ENCODE results near the gene HOXC4. TPM values are rescaled to one million over a fixed set of nuclear protein-coding genes. Genes with fewer than 3 reads are reported as not detected.
A peak's percentile ranks its signal among the peaks of the same experiment; 100 is the strongest.

HOXC4 gene
- polyA plus RNA-seq, 3 donors: not detected

GRCh38 chr12:54036620-54037359 lies 16.8 kb upstream of the HOXC4 start:
- intact Hi-C loops (cut with micrococcal nuclease): loop anchor here in 1 of 2 donors (10.0 kb wide), 1 partner anchor 62 kb away; the partner anchor contains the start of genes HOTAIR and HOXC11
- no peak overlapping the region for H3K4me3 ChIP-seq (replicated peaks in 1 of 3; ENCODE audit: low read depth in 2 of 3, low read length in 3 of 3)
- no peak overlapping the region for H3K27ac ChIP-seq (ENCODE audit: low read depth in 1 of 2, low read length in 2 of 2)
- Mint-ChIP-seq H3K4me1 (peaks cover 6% of the 10 kb centered on the region), H3K4me3 (peak overlapping the region in 1 of 2 donors; percentile 80), H3K9me3 (peaks cover 6 to 46% (median 24%) of the 10 kb centered on the region in 7 donors), H3K27me3 (ENCODE audit: low read depth in 3 of 3) (peaks cover 91 to 98% (median 93%) of the 10 kb centered on the region in 3 donors), H3K36me3 (peaks cover 5 to 12% of the 10 kb centered on the region in 2 donors), H3K27ac (no peak overlapping the region)
- no peaks in the 10 kb centered on the region for H3K79me2 ChIP-seq (ENCODE audit: insufficient read depth, low read length)
- H4K20me1 ChIP-seq (ENCODE audit: insufficient read depth, low read length): no peaks in the 10 kb centered on the region
- no peak overlapping the region for H3K4me2 ChIP-seq (replicated peaks; ENCODE audit: extremely low read depth, low read length, poor library complexity, severe bottlenecking)
- WGBS (ENCODE audit: insufficient coverage): 76% methylated on average over 12 of the region's 14 CpGs
- no peaks in the 10 kb centered on the region for H3K4me1 ChIP-seq (ENCODE audit: control insufficient read depth in 1 of 2, insufficient read depth in 2 of 2, low read length in 2 of 2)
- DNase-seq: no peak
- peaks cover 17 to 59% of the 10 kb centered on the region in 2 donors for H3K9me3 ChIP-seq (replicated peaks in 1 of 2; ENCODE audit: control insufficient read depth in 1 of 2, insufficient read depth in 1 of 2, low read length in 2 of 2)
- peaks cover 87 to 99% of the 10 kb centered on the region in 2 donors for H3K27me3 ChIP-seq (ENCODE audit: control insufficient read depth in 2 of 2, insufficient read depth in 2 of 2, low read length in 2 of 2)
- H3K9ac ChIP-seq (ENCODE audit: insufficient read depth, low read length, poor library complexity, severe bottlenecking): no peak overlapping the region
- no peaks in the 10 kb centered on the region for H3K36me3 ChIP-seq (replicated peaks in 1 of 2; ENCODE audit: control insufficient read depth in 1 of 2, insufficient read depth in 2 of 2, low read length in 2 of 2)
- TF ChIP-seq, protein P1, sequence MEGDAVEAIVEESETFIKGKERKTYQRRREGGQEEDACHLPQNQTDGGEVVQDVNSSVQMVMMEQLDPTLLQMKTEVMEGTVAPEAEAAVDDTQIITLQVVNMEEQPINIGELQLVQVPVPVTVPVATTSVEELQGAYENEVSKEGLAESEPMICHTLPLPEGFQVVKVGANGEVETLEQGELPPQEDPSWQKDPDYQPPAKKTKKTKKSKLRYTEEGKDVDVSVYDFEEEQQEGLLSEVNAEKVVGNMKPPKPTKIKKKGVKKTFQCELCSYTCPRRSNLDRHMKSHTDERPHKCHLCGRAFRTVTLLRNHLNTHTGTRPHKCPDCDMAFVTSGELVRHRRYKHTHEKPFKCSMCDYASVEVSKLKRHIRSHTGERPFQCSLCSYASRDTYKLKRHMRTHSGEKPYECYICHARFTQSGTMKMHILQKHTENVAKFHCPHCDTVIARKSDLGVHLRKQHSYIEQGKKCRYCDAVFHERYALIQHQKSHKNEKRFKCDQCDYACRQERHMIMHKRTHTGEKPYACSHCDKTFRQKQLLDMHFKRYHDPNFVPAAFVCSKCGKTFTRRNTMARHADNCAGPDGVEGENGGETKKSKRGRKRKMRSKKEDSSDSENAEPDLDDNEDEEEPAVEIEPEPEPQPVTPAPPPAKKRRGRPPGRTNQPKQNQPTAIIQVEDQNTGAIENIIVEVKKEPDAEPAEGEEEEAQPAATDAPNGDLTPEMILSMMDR (IDR thresholded peaks at IDR 0.05): no peak
- H2AFZ ChIP-seq (ENCODE audit: insufficient read depth, low read depth, low read length, poor library complexity, severe bottlenecking): no peak overlapping the region

GRCh38 chr12:54037360-54038283 lies 16.0 kb upstream of the HOXC4 start:
- no peak overlapping the region for H2AFZ ChIP-seq (ENCODE audit: insufficient read depth, low read depth, low read length, poor library complexity, severe bottlenecking)
- H3K4me2 ChIP-seq (replicated peaks; ENCODE audit: extremely low read depth, low read length, poor library complexity, severe bottlenecking): no peak overlapping the region
- H3K9me3 Mint-ChIP-seq: peaks cover 5 to 38% (median 17%) of the 10 kb centered on the region in 7 donors
- H3K27me3 ChIP-seq (ENCODE audit: control insufficient read depth in 2 of 2, insufficient read depth in 2 of 2, low read length in 2 of 2): peaks cover 84 to 98% of the 10 kb centered on the region in 2 donors
- H3K4me1 ChIP-seq (ENCODE audit: control insufficient read depth in 1 of 2, insufficient read depth in 2 of 2, low read length in 2 of 2): no peaks in the 10 kb centered on the region
- peak overlapping the region in 1 of 2 donors; percentile 80 for H3K4me3 Mint-ChIP-seq
- no CpG with 5 or more reads among the region's 14 CpGs for WGBS (ENCODE audit: insufficient coverage)
- H3K36me3 Mint-ChIP-seq: peaks cover 4 to 7% of the 10 kb centered on the region in 2 donors
- H3K27ac ChIP-seq (ENCODE audit: low read depth in 1 of 2, low read length in 2 of 2): no peak overlapping the region
- peaks cover 91 to 98% (median 93%) of the 10 kb centered on the region in 3 donors for H3K27me3 Mint-ChIP-seq (ENCODE audit: low read depth in 3 of 3)
- no peaks in the 10 kb centered on the region for H3K36me3 ChIP-seq (replicated peaks in 1 of 2; ENCODE audit: control insufficient read depth in 1 of 2, insufficient read depth in 2 of 2, low read length in 2 of 2)
- H3K9ac ChIP-seq (ENCODE audit: insufficient read depth, low read length, poor library complexity, severe bottlenecking): no peak overlapping the region
- no peak overlapping the region for H3K4me3 ChIP-seq (replicated peaks in 1 of 3; ENCODE audit: low read depth in 2 of 3, low read length in 3 of 3)
- no peaks in the 10 kb centered on the region for H4K20me1 ChIP-seq (ENCODE audit: insufficient read depth, low read length)
- H3K79me2 ChIP-seq (ENCODE audit: insufficient read depth, low read length): no peaks in the 10 kb centered on the region
- peaks cover 9 to 50% of the 10 kb centered on the region in 2 donors for H3K9me3 ChIP-seq (replicated peaks in 1 of 2; ENCODE audit: control insufficient read depth in 1 of 2, insufficient read depth in 1 of 2, low read length in 2 of 2)
- peaks cover 6% of the 10 kb centered on the region for H3K4me1 Mint-ChIP-seq
- TF ChIP-seq, protein P1 (IDR thresholded peaks at IDR 0.05): no peak
- no peak overlapping the region for H3K27ac Mint-ChIP-seq
- intact Hi-C loops (cut with micrococcal nuclease): loop anchor here in 1 of 2 donors (10.0 kb wide), 1 partner anchor 63 kb away; the partner anchor contains the start of genes HOTAIR and HOXC11
- no peak for DNase-seq

All from CD14-positive monocyte (primary cell).